Suppressor macrophage treated with lipopolysaccharide for 1 hour (primary cell): ENCODE measurements around the gene SOS1.
A peak's percentile ranks its signal among the peaks of the same experiment; 100 is the strongest.
"Not testable (repeated sequence)": the region's sequence is repeated elsewhere in the genome, so short reads cannot be mapped to it uniquely, and the experiment has no call there.

ENCODE experiments used
- DNase-seq, 3 donors: peaks; one replicate each; pipeline ENCODE4 v3.0.0-alpha.2; 2020 to 2022

Gene SOS1

DNA sequence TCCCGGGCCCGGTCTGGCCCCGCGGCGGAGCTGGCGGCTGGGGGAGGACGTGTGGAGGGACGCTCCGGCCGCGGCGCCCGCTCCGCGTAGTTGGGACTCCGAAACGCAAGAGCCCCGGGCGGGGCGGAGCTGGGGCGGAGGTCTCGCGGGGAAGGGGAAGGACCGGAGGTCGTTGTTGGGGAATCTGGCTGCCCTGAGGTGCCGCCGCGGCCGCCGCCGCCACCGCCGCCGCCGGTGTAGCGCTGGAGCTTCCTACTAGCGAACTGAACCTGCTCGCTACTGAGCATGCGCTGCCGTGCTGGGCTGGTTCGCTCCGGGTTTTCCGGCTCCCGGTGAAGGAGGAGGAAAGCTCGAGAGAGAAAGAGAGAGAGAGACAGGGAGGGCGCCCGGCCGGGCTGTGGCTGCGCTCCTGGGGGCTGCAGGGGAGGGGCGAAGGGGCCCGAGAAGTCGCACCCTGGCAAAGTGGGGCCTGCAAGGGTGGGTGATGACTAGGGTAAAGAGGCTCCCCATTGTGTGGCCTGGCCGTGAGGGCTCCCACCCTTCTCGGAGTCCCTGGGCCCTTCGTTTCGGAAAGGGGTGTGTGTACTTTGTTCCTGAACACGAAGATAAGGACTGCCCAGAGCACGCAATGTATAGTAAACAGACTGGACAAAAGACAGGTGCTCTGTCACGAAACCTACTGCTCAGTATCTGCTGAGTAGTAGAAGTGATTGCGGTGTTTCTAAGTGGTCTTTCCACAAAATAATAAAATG, at the start of gene SOS1:
Gene SOS1, minus strand, starts transcription at position 281 of the 752 bp plus-strand sequence. CDS start 629 bp downstream, outside the sequence.
- peak; percentile 95 to 97 (median 96) for DNase-seq

DNA sequence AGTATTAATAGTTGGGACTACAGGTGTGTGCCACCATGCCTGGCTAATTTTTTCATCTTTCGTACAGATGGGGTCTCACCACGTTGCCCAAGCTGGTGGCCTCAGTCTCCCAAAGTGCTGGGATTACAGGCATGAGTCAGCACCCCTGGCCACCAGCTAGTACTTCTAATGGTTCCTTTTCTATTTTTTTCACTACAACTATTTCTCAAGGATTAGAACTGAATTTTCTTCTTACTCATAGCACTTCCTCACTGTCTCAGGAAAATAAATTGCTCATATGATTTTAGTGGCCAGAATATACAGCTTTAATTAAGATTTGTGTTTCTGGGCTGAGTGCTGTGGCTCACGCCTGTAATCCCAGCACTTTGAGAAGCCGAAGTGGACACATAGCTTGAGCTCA, 43.2 kb upstream of the SOS1 start:
- peak; percentile 53 to 84 (median 79) for DNase-seq

DNA sequence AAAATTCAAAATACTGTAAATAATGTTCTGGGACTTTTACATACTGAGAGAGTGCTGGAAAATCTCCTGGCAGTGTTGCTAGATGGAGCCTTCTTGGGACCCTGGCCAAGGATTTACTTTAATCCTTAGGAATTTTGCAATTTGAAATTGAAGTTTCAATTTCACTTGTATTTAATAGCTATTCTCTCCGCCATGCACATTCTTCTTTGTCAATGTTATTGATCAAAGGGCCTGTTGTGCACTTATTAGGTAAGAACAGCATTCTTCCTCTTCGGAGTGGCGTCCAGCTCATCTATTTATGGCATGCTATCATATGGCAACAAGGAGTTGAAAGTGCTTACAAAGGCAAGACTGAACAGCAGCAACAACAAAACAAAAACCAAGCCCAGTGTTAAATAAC, 40.1 kb upstream of the SOS1 start:
- DNase-seq = no peak

DNA sequence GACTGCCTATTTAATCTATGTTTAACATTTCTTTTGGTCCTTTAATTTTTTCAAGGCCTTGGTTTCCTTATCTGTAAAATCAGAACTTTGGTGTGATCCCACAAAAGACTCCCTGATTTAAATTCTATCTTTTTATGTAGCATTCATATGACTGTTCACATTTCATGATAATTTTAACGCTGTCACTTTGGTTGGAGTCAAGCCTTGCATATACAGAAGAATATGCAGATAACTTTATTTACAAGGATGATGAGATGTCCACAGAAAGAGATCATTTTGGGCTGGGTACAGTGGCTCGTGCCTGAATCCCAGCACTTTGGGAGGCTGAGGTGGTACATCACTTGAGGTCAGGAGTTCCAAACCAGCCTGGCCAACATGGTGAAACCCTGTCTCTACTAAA, 38.4 kb upstream of the SOS1 start:
- no peak for DNase-seq

DNA sequence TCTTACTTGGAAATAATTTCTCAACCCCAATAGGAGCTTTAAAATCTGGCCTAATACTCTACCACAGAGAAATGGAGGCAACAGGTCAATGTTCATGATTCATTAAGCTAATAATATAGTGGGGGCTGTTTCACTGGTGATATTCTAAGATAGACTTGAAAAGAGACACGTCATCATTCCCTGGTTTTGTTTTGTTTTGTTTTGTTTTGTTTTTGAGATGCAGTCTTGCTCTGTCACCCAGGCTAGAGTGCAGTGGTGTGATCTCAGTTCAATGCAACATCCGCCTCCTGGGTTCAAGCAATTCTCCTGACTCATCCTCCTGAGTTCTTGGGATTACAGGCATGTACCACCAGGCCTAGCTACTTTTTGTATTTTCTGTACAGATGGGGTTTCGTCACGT, 37.5 kb upstream of the SOS1 start:
- DNase-seq = no peak

- no peak for DNase-seq
Measured at GRCh38 chr2:39156846-39157245, 36.0 kb upstream of the SOS1 start.

DNA sequence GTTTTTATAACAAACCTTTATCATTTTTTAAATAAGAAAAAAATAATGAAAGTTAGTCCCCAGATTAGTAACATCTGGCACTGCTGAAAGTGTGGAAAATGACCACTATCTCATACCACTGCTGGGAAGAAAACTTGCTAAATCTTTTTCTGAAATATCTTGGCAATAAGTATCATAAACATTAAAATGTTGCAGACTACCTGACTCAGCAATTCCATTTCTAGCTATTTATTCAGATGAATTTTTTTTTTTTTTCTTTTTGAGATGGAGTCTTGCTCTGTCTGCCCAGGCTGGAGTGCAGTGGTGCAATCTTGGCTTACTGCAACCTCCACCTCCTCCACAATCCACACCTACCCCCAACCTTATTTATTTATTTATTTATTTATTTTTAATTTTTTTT, 35.3 kb upstream of the SOS1 start:
- DNase-seq = no peak

DNA sequence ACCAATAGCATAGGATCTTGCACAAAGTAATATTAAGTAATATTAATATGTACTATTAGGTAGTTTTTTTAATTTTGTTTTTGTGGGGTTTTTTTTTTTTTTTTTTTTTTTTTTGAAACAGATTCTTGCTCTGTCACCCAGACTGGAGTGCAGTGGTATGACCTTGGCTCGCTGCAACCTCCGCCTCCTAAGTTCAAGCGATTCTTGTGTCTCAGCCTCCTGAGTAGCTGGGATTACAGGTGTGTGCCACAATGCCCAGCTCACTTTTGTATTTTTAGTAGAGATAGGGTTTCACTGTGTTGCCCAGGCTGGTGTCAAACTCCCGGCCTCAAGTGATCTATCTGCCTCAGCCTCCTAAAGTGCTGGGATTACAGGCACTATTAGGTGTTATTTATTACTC, 34.7 kb upstream of the SOS1 start:
- not testable (repeated sequence) for DNase-seq

GRCh38 chr2:39154944-39155343, 34.1 kb upstream of the SOS1 start:
- no peak for DNase-seq

DNA sequence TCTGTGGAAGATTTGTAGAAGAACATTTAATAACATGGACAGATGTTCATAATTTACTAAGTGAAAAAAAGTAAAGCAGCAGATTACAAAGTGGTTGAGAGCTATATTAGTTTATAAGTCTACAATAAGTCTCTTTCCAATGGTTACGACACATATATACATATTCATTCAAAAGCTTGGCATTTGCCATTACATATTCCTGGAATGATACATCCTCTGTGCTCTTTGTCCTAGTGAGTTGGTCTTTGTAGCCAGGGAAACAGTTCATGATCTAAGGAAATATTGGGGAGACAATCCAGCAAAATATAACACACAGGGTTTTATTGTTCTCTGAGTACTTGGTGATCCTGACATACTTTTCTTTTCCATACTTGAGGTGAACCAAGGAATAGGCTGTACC, 32.5 kb upstream of the SOS1 start:
- DNase-seq = no peak

- DNase-seq = no peak
Measured at GRCh38 chr2:39152504-39152903, 31.7 kb upstream of the SOS1 start.

- DNase-seq = no peak
Measured at GRCh38 chr2:39150890-39151497, 30.1 kb upstream of the SOS1 start.

- no peak for DNase-seq
Measured at GRCh38 chr2:39150102-39150562, 29.3 kb upstream of the SOS1 start.

- DNase-seq = no peak
Measured at GRCh38 chr2:39146630-39147029, 25.8 kb upstream of the SOS1 start.

- DNase-seq = no peak
Measured at GRCh38 chr2:39145906-39146421, 25.1 kb upstream of the SOS1 start.

DNA sequence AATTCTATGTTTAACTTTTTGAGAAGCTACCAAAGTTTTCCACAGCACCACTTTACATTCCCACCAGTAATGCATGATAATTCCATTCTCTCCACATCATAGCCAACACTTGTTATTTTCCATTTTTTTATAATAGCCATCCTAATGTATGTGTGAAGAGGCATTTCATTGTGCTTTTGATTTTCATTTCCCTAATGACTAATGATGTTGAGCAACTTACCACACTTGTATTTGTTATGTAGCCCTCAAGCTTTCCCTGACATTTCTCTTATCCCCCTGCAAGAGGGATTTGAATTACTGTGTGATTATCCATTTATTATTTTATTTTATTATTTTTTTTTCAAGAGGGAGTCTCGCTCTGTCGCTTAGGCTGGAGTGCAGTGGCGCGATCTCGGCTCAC, 23.6 kb upstream of the SOS1 start:
- DNase-seq = peak; percentile 32 to 75 (median 73)

DNA sequence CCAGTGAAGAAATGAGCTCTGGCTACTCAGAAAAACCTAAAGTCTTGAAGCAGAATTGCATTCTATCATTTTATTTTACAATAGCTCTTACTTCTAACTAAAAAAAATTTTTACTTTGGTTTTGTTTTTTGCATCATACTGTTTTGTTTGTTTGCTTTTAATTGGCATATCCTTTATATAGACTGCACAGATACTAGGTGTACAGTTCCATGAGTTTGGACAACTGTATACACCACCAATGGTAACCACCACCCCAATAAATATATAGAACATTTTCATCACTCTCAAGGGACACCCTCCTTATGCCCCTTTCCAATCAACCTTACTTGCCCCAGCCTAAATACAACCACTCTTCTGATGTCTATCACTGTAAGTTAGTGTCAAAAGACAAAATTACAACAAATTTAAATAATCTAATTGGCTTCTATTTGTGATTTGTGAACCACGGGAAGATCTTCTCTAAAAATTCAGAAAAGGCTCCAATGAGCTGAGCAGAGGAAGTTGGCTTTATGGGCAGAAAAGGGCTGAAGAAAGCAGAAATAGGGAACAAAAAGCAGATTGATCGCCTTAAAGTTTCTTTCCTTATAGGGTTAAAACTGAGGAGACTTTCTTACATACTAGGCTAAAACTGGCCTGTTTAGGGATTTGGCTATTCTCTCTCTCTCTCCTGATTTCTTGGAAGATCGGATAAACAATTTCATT, 22.2 kb upstream of the SOS1 start:
- peak; percentile 18 to 45 (median 36) for DNase-seq

GRCh38 chr2:39141334-39142271, 20.8 kb upstream of the SOS1 start:
- peak; percentile 73 to 94 (median 82) for DNase-seq

GRCh38 chr2:39140948-39141333, 20.1 kb upstream of the SOS1 start:
- not testable (repeated sequence) for DNase-seq

DNA sequence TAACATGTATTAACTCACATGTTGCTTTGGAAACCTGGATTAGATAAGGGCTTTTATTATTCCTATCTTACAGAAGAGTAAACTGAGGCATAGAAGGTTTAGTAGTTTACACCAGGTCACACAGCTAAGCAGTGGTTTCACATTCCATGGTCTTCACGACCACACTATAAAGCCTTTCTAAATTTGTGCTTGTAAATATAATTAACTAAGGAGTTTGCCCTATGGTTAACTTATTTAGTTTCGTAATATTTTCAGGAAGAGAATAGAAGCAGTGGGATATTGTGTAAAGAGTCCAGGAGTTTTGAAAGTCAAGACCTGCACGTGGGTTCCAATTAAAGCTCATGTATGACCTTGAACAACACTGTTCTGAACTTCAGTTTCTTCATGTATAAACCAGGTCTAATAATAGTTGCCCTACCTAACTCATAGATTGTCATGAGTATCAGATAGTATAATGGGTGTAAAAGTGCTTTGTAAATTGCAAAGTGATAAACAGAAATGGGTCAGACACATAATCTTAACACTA, 19.5 kb upstream of the SOS1 start:
- peak; percentile 40 to 55 (median 55) for DNase-seq

DNA sequence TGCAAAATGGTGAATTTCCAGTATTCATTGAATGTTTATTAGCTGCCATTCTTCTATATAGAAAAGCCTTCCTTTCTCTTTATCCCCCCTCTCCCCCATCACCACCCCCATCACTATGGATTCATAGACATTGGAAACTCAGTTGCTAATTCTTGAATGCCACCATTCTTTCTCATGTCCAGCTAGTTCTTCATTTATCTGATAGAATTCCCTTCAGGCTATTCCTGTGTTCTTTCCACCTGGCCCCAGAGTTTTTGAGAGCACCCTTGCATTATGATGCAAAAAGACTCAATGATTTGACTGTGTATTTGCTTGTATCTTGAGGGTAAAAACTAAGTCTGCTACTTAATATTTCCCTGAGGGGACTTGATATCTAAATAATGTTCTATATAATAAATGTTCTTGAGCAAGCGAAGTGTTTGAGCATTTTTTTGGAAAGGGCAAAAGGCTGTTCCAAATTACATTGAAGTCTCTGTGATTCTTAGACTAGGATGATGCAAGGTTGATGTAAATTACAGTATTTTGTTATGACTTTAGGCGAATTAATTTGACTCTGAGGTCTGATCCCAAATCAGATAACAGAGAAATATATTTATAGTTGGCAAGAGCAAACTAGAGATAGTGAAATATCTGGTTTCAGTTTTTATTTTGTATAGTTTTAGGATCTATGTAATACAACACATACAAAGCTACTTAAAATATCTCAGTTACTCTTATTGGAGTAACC, 18.8 kb upstream of the SOS1 start:
- no peak for DNase-seq

- DNase-seq = no peak
Measured at GRCh38 chr2:39138837-39139211, 18.0 kb upstream of the SOS1 start.
